ENCODE data around the gene CCDC137. TPM values are rescaled to one million over a fixed set of nuclear protein-coding genes. Genes with fewer than 3 reads are reported as not detected.
A peak's percentile ranks its signal among the peaks of the same experiment; 100 is the strongest.

CCDC137 gene
- total RNA-seq, 1 experiment from 2014 or later = 37.8 TPM

GRCh38 chr17:81717766-81718089, 51.2 kb downstream of the CCDC137 start:
- Mint-ChIP-seq H3K9me3 (ENCODE audit: low read depth, unreplicated experiment) (no peaks in the 10 kb centered on the region), H3K4me1 (ENCODE audit: low read depth, unreplicated experiment) (no peaks in the 10 kb centered on the region), H3K27ac (ENCODE audit: unreplicated experiment) (no peak overlapping the region), H3K36me3 (ENCODE audit: insufficient read depth, unreplicated experiment) (peaks cover 62% of the 10 kb centered on the region), H3K27me3 (ENCODE audit: unreplicated experiment) (no peaks in the 10 kb centered on the region), H3K4me3 (ENCODE audit: low read depth, unreplicated experiment) (no peak overlapping the region)
- no TSS peak for BruUV-seq (replicated peaks)
- CTCF ChIA-PET = no interaction called here
- intact Hi-C loops (cut with micrococcal nuclease; ENCODE audit: unreplicated experiment) = no loop called here
- no peak for DNase-seq
- TF ChIP-seq, protein P1, sequence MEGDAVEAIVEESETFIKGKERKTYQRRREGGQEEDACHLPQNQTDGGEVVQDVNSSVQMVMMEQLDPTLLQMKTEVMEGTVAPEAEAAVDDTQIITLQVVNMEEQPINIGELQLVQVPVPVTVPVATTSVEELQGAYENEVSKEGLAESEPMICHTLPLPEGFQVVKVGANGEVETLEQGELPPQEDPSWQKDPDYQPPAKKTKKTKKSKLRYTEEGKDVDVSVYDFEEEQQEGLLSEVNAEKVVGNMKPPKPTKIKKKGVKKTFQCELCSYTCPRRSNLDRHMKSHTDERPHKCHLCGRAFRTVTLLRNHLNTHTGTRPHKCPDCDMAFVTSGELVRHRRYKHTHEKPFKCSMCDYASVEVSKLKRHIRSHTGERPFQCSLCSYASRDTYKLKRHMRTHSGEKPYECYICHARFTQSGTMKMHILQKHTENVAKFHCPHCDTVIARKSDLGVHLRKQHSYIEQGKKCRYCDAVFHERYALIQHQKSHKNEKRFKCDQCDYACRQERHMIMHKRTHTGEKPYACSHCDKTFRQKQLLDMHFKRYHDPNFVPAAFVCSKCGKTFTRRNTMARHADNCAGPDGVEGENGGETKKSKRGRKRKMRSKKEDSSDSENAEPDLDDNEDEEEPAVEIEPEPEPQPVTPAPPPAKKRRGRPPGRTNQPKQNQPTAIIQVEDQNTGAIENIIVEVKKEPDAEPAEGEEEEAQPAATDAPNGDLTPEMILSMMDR (IDR thresholded peaks at IDR 0.05; ENCODE audit: unreplicated experiment) = no peak

DNA sequence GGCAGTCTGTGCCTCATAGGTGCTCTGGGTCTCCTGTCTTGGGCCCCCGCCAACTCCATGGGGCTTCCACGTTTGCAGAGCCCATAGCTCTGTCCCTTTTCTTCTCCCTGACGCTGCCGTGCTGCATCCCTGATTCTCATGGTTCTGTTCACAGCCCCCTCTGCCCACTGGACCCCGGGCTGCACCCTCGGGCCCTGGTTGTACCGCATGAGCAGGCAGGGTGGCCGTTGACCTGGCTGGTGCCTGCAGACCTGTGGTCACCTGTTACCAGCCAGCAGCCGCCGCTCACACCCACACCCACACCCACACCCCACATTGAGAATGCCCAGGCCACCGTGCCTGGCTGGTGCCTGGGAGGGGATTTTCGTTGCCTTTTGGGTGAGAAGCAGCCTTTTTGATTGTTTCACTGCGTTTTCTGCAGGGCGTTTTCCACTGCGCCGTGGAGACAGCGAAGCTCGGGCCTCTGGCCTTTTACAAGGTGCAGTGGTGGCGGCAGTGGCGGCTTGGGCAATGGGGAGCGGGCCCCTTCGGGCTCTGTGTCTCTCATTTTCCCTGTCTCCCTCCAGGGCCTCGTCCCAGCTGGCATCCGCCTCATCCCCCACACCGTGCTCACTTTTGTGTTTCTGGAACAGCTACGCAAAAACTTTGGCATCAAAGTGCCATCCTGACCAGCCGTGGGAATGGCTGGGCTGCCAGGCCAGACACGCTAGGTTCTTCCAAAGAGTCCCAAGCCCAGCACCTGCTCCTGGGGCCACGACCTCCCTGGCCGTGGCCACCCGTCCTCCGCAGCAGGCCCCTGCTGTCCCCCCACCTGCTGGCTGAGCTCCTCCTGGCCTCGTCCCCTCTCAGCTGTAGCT, 53.1 kb downstream of the CCDC137 start:
- TF ChIP-seq, protein P1 (IDR thresholded peaks at IDR 0.05; ENCODE audit: unreplicated experiment) = no peak
- no peaks in the 10 kb centered on the region for H3K27me3 Mint-ChIP-seq (ENCODE audit: unreplicated experiment)
- peaks cover 64% of the 10 kb centered on the region for H3K36me3 Mint-ChIP-seq (ENCODE audit: insufficient read depth, unreplicated experiment)
- intact Hi-C loops (cut with micrococcal nuclease; ENCODE audit: unreplicated experiment) = no loop called here
- CTCF ChIA-PET = no interaction called here
- DNase-seq = no peak
- no peak overlapping the region for H3K4me3 Mint-ChIP-seq (ENCODE audit: low read depth, unreplicated experiment)
- H3K27ac Mint-ChIP-seq (ENCODE audit: unreplicated experiment) = no peak overlapping the region
- H3K9me3 Mint-ChIP-seq (ENCODE audit: low read depth, unreplicated experiment) = no peaks in the 10 kb centered on the region
- H3K4me1 Mint-ChIP-seq (ENCODE audit: low read depth, unreplicated experiment) = peaks cover 12% of the 10 kb centered on the region
- BruUV-seq (replicated peaks) = no TSS peak

GRCh38 chr17:81720267-81721071, 53.9 kb downstream of the CCDC137 start:
- no peak overlapping the region for H3K27ac Mint-ChIP-seq (ENCODE audit: unreplicated experiment)
- H3K36me3 Mint-ChIP-seq (ENCODE audit: insufficient read depth, unreplicated experiment) = peaks cover 63% of the 10 kb centered on the region
- CTCF ChIA-PET = no interaction called here
- no peaks in the 10 kb centered on the region for H3K27me3 Mint-ChIP-seq (ENCODE audit: unreplicated experiment)
- intact Hi-C loops (cut with micrococcal nuclease; ENCODE audit: unreplicated experiment) = no loop called here
- TSS peak; percentile 4 for BruUV-seq (replicated peaks)
- DNase-seq = no peak
- peaks cover 12% of the 10 kb centered on the region for H3K4me1 Mint-ChIP-seq (ENCODE audit: low read depth, unreplicated experiment)
- H3K4me3 Mint-ChIP-seq (ENCODE audit: low read depth, unreplicated experiment) = no peak overlapping the region
- no peaks in the 10 kb centered on the region for H3K9me3 Mint-ChIP-seq (ENCODE audit: low read depth, unreplicated experiment)
- TF ChIP-seq, protein P1 (IDR thresholded peaks at IDR 0.05; ENCODE audit: unreplicated experiment) = no peak

- Mint-ChIP-seq H3K4me3 (ENCODE audit: low read depth, unreplicated experiment) (peak overlapping the region; percentile 41), H3K27ac (ENCODE audit: unreplicated experiment) (peak overlapping the region; percentile 39), H3K4me1 (ENCODE audit: low read depth, unreplicated experiment) (peaks cover 12% of the 10 kb centered on the region), H3K36me3 (ENCODE audit: insufficient read depth, unreplicated experiment) (peaks cover 56% of the 10 kb centered on the region), H3K9me3 (ENCODE audit: low read depth, unreplicated experiment) (no peaks in the 10 kb centered on the region), H3K27me3 (ENCODE audit: unreplicated experiment) (no peaks in the 10 kb centered on the region)
- TF ChIP-seq, protein P1 (IDR thresholded peaks at IDR 0.05; ENCODE audit: unreplicated experiment) = no peak
- peak; percentile 93 for DNase-seq
- CTCF ChIA-PET = interaction anchor here (0.6 kb wide), 1 partner anchor 103 kb away, joined by 4 read pairs; no protein-coding TSS in a partner anchor
- BruUV-seq (replicated peaks) = no TSS peak
- intact Hi-C loops (cut with micrococcal nuclease; ENCODE audit: unreplicated experiment) = no loop called here
Observed at GRCh38 chr17:81722184-81723120, 55.9 kb downstream of the CCDC137 start.

Data from Calu3 (cell line).